Measurements from ENCODE around the gene DHX16. TPM values are rescaled to one million over a fixed set of nuclear protein-coding genes. Genes with fewer than 3 reads are reported as not detected.
"Not testable (repeated sequence)": the region's sequence is repeated elsewhere in the genome, so short reads cannot be mapped to it uniquely, and the experiment has no call there.

DHX16 gene
- total RNA-seq, 4 donors from 2014 or later: 11.4 to 26.6 (median 24.4) TPM

DNA sequence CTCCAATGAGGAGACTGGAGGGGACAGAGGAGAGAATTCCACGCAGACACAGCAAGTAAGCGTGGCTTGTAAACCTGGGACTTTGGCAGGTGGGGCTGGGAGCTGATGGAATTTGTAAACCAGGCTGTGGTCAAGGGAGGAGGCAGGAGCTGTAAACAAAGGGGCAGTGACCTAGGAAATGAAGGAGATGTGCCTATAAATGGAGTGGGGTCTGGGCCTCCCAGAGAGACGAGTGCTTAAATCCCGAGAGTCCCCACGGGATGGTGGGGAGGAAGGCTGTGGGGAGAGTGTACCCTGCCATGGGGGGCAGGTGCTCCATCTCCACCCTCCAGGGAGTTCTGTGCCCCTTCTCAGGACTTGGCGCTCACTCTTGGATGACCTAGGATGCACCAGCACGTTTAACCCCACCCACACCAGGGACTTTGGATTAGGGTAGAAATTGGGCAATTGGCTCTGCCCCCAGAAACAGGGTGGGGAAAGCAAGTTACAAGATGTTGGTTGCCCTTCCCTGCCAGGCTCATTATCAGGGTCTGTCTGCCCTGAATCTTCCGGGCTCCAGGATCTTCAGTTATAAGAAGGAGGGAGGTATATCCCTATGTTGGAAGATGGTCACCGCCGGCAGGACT is 4.0 kb upstream of the DHX16 start:
- Histone ChIP-seq H3K36me3 (peaks cover 8 to 47% (median 21%) of the 10 kb centered on the region in 3 donors), H3K4me3 (no peak overlapping the region), H3K9me3 (no peaks in the 10 kb centered on the region), H3K27me3 (no peaks in the 10 kb centered on the region), H3K4me1 (peaks cover 24 to 45% (median 32%) of the 10 kb centered on the region in 3 donors), H3K27ac (no peak overlapping the region)
- 71 to 84% methylated on average over 9 to 10 of the region's 10 CpGs for WGBS, 2 donors
- TF ChIP-seq POLR2A (IDR thresholded peaks at IDR 0.05): no peak
- TF ChIP-seq CTCF (IDR thresholded peaks at IDR 0.05): no peak
- no peak for DNase-seq
- intact Hi-C loops (cut with DNase I): no loop called here

DNA sequence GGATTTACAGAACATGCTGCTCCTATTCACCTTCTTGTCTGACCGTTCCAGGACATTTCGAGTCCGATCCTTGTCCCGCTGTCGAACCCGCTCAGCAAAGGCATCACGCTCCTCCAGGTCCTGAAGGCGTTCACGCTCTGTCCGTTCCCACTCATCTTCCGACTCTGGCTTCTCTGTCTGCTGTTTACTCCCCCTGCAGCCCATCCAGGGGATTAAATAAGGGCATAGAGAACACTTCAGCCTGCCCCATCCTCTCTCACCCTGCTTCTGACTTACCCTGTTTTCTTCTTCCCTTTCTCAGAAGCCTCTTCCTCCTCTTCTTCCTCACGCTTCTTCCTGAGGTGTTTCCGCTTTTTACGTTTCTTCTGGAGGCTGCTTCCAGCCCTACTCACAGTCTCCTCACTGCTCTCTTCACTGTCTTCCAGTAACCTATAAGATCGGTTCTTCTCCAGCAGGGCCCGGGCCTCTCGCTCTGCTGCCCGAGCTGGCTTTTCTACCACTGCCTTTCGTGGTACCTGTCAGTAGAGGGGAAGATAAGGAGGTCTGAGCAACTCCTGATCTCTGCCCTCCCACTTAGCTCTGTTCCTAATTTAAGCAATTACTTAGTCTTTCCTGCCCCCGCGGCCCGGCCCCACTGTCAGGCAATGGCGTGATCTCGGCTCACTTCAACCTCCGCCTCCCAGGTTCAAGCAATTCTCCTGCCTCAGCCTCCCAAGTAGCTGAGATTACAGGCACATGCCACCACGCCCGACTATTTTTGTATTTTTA is 1.9 kb downstream of the DHX16 start:
- no peak for TF ChIP-seq POLR2A (IDR thresholded peaks at IDR 0.05)
- TF ChIP-seq CTCF (IDR thresholded peaks at IDR 0.05): no peak
- WGBS, 2 donors: 88 to 89% methylated on average over 27 of the region's 27 CpGs
- no peaks in the 10 kb centered on the region for H3K27me3 ChIP-seq
- peaks cover 13 to 27% (median 17%) of the 10 kb centered on the region in 3 donors for H3K4me1 ChIP-seq
- no peaks in the 10 kb centered on the region for H3K9me3 ChIP-seq
- H3K27ac ChIP-seq: no peak overlapping the region
- DNase-seq: no peak
- intact Hi-C loops (cut with DNase I): no loop called here
- H3K4me3 ChIP-seq: no peak overlapping the region
- peaks cover 0 to 55% (median 18%) of the 10 kb centered on the region in 3 donors for H3K36me3 ChIP-seq

DNA sequence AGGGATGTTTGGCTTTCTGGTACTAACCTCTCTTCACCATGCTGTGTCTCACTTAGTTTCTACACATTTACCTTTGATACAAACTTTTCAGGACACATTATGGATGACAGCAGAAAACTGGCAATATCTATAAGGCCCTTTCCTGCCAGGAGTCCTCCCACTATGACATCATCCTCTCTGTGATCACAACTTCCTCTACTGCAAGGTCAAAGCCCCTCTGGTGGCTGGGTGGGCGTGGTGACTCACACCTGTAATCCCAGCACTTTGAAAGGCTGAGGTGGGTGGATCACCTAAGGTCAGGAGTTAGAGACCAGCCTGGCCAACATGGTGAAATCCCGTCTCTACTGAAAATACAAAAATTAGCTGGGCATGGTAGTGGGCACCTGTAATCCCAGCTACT is 6.5 kb downstream of the DHX16 start:
- DNase-seq; H3K9me3 ChIP-seq; H3K4me3 ChIP-seq; H3K27me3 ChIP-seq; H3K27ac ChIP-seq; intact Hi-C loops (cut with DNase I): not testable (repeated sequence)
- Histone ChIP-seq H3K4me1 (peaks cover 2 to 10% (median 4%) of the 10 kb centered on the region in 3 donors), H3K36me3 (peaks cover 20 to 98% (median 63%) of the 10 kb centered on the region in 3 donors)
- 47 to 100% methylated on average over 1 to 2 of the region's 2 CpGs for WGBS, 2 donors

DNA sequence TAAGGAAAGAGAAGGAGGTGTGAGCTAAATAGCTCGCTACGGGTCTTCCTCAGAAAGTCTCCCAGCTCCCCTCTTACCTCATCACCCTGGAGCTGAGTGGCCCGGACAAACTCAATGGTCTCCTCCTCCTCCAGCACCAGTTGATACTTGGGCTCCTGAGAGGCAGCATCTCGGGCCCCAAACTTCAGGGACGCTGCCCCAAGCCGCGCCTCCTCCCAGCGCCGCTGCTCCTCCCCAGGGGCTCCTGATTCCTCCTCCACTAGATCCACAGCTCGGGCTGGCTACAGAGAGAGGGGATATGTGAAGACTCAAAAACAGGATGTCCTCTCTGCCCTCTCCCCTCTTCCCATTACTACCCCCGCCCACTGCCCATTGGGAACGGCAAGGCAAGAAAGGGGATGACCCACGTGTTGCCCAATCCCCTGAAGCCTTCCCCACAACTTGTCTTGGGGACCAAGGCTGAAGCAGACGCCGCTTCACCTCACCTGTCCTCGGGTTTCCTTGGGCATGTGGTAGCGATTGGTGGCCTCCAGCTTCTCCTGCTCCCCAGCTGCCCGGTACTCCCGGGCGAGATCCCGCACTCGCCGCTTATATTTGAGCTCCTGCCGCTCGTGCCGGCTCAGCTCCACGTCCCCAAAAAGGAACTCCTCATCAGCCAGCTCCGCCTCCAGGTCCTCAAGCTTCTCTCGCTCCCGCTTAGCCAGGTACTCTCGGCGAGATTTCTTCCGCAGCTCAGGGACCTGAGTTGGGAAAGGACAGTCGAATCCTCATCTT is 7.6 kb downstream of the DHX16 start:
- DNase-seq: no peak
- Histone ChIP-seq H3K36me3 (peaks cover 24 to 100% (median 56%) of the 10 kb centered on the region in 3 donors), H3K4me1 (no peaks in the 10 kb centered on the region), H3K27ac (no peak overlapping the region), H3K9me3 (no peaks in the 10 kb centered on the region), H3K27me3 (no peaks in the 10 kb centered on the region), H3K4me3 (no peak overlapping the region)
- TF ChIP-seq CTCF (IDR thresholded peaks at IDR 0.05): no peak
- no peak for TF ChIP-seq POLR2A (IDR thresholded peaks at IDR 0.05)
- intact Hi-C loops (cut with DNase I): no loop called here
- WGBS, 2 donors: 92 to 94% methylated on average over 28 of the region's 34 CpGs

- H3K9me3 ChIP-seq; H3K27me3 ChIP-seq; H3K27ac ChIP-seq; H3K4me3 ChIP-seq; intact Hi-C loops (cut with DNase I); H3K4me1 ChIP-seq; DNase-seq: not testable (repeated sequence)
- WGBS, 2 donors: 84 to 89% methylated on average over 5 of the region's 5 CpGs
- H3K36me3 ChIP-seq: peaks cover 50 to 100% (median 63%) of the 10 kb centered on the region in 3 donors
Measured at GRCh38 chr6:30657922-30658321, 14.9 kb downstream of the DHX16 start.

DNA sequence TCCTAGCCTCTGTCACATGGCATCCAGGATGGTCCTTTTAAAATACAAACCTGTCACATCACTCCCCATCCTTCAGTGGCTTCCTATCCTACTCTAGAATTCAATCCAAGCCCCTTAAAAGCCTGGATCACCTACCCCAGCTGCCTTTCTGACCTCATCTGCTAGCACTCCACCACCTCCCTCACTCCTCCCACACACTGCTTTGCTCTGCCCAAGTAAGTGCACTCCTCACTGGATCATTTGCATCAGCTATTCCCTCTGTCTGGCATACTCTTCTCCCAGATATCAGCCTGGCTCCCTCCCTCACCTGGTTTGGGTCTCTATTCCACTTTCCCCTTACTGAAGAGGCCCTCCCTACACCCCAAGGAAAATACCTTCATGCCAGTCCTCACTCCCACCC is 15.4 kb downstream of the DHX16 start:
- intact Hi-C loops (cut with DNase I): no loop called here
- H3K27me3 ChIP-seq: no peaks in the 10 kb centered on the region

More for the DNA sequence above, 15.4 kb downstream of the DHX16 start:
- H3K36me3 ChIP-seq: peaks cover 45 to 100% (median 63%) of the 10 kb centered on the region in 3 donors
- no peak overlapping the region for H3K4me3 ChIP-seq
- no peaks in the 10 kb centered on the region for H3K4me1 ChIP-seq
- TF ChIP-seq POLR2A (IDR thresholded peaks at IDR 0.05): no peak
- no peak for TF ChIP-seq CTCF (IDR thresholded peaks at IDR 0.05)
- no peaks in the 10 kb centered on the region for H3K9me3 ChIP-seq
- H3K27ac ChIP-seq: no peak overlapping the region
- DNase-seq: no peak
